NCI-H2107 treated with DMSO at 0.1 percent for 48 hours (cell line): Measurements from ENCODE around the gene WEE2.
"Not testable (repeated sequence)": the region's sequence is repeated elsewhere in the genome, so short reads cannot be mapped to it uniquely, and the experiment has no call there.

ENCODE experiments used
- DNase-seq: peaks from one replicate; lab custom pipeline; 2025; ENCODE audit not compliant: unreplicated experiment; lab: John Stamatoyannopoulos, UW

The WEE2 gene

DNA sequence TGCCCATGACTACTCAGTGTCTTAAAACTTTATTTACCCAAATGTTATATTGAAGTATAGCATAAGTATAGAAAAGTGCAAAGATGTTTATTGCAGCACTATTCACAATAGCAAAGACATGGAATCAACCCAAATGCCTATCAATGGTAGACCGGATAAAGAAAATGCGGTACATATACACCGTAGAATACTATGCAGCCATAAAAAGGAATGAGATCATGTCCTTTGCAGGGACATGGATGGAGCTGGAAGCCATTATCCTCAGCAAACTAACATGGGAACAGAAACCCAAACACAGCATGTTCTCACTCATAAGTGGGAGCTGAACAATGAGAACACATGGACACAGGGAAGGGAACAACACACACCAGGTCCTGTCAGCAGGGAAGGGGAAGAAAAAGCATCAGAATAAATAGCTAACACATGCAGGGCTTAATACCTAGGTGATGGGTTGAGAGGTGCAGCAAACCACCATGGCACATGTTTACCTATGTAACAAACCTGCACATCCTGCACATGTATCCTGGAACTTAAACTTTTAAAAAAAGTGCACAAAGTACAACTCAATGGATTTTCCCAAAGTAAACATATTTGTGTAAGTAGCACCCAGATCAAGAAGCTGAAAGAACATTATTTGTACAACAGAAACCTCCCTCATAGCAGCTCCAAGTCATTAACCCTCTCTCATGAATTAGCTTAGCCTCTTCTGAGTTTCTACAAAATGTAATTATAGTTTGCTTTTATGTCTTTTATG lies 18.9 kb upstream of the WEE2 start:
- not testable (repeated sequence) for DNase-seq

DNA sequence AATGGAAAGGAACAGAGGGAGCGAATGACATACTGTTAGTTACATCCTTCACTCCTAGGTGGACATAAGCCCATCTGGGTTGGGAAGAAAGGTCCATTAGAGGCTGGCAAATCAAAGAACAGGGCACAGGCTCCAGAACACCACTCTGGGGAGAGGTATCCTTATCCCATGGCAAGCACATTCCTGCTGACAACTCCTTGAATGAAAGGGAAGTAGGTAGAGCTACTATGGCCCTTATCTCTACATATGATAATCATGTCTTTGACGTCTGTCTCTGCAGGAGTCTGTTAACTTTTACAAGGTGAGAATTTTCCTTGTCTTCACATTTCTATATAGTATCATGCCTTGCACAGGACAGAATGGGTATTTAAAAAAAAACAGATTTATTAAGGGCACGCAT lies 16.6 kb upstream of the WEE2 start:
- no peak for DNase-seq

DNA sequence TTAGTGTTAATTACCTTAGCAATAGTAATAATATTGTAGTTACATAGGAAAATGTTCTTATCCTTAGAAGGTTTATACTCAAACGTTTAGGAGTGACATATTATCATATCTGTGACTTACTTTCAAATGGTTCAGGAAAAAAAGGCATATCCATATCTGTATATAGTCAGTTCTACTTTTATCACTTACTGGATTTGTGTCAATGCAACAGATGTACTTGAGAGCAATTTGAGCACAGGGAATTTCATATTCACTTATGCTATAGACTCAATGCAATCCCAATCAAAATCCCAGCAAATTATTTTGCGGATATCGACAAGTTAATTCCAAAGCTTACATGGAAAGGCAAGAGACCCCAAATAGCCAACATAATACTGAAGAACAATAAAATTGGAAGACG lies 16.2 kb upstream of the WEE2 start:
- no peak for DNase-seq

DNA sequence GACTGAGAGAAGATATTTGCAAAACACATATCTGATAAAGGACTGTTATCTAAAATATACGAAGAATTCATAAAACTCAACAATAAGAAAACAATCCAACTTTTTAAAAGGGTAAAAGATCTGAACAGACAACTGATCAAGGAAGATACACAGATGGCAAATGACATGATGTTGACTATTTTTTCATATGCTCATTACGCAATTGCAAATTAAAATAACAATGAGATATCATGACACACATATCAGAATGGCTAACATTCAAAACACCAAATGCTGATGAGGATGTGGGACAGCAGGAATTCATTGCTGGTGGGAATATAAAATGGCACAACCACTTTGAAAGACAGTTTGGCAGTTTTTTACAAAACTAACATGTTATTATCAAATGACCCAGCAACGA lies 15.1 kb upstream of the WEE2 start:
- no peak for DNase-seq

DNA sequence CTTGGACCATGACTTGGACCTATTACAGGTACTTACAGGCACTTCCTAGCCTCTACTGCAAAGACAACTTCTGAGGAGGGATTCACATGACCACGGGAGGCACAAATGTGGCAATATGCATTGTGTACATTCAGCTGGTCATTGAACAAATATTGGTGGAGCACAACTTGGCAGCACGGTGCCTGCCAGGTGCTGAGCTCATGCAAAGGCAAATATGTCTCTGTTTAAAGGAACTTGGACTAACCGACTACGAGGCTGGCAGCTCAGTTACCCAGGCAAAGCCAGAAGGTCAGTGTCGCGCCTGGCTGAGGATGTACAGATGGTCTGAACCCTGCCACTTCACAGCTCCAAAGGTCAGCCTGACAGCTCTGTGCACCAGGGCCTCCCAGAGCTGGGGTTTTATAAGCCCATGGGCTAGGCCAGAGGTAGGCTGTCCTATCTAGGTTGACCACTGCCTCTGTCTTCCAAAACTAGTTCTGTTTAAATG lies 12.3 kb upstream of the WEE2 start:
- no peak for DNase-seq

DNA sequence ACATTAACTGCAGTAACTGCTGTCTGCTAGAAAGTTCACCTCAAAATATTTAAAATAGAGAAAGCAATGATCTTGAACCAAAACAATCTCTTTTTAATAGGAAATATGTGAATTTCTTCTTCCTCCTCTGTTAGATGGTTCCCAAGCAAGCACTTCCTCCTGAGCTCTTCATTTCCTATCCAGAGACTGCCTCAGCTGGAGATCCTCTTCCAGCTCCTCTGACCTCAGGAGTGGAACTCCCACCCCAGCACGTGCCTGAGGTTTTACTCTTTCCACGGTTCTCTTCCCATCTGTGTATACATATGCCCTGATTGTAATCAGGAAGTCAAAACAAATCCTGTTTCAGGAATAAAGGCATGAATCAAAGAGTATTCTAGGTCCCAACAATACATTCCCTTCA lies 11.8 kb upstream of the WEE2 start:
- no peak for DNase-seq

DNA sequence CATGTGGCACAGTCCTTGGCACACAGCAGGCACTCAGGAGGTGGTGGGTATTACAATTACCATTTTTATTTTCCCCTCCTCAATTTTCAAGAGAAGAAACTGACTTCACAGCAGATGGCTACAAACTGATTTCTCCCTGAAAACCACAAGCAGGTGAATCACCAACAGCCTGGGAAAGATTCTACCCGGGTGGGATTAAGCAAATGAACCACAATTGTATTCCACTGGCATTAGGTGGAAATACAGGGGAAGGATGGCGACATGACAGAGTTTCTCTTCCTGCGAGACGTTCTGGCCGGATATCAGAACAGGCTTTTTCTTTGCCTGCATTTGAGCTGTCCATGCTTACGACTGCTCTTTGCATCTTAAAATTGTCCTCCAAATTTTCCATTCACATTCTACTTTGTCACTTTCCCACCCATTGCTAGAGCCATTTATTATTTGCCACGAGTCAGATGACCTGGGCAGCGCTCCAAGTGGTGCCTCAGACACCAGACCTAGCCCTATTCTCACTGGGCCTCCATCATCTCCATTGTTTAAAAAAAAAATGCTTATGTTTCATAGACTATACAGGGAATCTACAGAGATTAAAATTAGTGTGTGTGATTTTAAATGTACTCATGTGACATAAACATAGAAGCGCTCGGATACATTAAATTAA lies 10.8 kb upstream of the WEE2 start:
- DNase-seq = peak; percentile 45

DNA sequence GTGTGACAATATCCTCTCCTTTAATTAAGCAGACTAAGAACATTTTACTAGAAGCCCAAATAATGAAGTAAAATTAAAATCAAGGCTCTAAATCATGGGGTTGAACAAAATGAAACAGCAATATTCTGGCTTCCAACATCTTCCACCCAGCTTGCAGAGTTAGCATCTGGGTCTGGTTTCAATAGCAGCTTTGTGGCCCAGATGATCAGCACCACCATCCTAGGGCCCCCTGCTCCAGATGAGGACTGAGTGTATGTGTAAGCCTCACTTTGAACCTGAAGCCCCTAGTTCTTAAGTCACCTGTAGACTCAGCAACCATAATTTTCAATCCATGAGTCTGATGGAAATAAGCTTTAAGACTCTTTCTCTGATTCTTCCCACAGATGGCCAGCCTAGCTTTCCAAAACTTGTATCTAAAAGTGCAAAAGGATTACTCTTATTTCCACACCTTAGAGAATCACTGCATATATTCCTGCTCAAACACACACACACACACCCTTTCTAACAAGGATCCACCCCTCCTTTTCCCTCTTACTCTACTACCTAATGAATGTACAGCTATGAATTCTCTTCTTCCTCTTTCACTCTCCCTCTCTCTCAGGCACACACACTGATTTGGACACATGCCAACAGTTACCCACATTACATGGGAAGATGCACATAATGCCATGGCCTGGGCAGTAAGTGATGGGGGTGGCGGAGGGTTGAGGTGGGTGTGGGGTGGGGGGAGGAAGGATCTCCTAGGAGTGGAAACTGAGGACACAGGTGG lies 9.7 kb upstream of the WEE2 start:
- DNase-seq = no peak

DNA sequence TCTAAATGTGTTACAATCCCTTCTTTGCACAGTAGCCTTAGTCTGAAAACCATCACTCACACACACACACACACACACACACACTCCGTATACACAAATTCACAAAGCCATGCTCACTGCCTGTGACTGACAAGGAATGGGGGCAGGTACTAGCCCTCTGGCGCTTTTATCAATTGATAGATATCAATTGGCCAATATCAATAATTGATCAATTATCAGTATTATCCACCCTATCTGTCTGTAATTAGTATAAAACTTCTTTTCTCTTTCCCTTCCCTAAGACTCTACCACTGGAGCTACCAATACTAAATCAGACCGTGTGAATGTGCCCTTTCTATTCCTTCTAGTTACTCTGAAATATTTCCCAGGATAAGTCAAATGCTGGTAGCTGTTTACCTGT lies 8.3 kb upstream of the WEE2 start:
- DNase-seq = no peak

DNA sequence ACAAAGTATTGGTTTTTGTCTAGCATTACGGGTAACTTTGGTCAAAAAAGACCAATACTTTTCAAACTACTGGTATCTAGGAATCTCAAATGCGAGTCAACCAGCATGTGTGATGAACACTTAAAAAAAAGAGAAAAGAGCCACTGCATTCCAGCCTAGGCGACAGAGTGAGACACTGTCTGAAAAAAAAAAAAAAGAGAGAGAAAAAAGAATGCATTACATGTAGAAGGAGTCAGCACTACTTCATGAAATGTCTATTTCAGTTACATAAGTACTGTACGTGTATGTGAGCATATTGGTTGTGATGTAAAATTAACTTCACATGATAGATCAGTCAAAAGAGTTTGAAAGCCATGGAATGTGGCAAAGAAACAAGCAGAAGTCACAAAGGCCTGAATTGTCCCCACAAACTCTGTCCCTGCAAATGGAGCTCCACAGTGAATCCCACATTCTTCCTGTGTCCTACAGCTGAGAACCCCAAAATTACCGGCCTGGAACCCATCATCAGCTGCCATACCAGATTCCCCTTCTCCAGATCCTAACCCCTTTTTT lies 7.8 kb upstream of the WEE2 start:
- DNase-seq = no peak

DNA sequence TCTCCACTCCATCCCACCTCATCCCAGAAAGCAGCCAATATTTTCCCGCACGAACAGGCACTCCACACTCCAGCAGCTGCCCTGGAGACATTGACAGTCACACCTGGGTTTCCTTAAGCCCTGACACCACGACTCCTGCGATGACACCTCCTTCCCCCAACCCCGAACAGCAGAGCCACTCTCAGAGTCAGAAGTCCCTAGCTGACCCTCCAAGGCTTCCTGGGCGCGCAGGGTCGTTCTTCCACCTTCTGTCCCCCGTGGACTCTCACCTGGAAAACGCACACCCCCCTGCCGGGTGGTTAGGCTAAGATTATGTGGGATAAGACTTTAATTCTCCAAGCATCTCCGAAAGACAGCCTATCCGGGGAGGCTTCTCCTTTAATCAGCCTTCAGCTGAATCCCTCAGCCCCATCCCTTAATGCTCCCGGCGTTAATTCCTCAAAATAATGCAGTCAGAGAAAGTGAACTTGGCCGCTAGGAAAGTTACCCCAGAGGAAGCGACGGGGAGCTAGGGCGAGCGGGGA lies 7.2 kb upstream of the WEE2 start:
- peak; percentile 27 for DNase-seq

DNA sequence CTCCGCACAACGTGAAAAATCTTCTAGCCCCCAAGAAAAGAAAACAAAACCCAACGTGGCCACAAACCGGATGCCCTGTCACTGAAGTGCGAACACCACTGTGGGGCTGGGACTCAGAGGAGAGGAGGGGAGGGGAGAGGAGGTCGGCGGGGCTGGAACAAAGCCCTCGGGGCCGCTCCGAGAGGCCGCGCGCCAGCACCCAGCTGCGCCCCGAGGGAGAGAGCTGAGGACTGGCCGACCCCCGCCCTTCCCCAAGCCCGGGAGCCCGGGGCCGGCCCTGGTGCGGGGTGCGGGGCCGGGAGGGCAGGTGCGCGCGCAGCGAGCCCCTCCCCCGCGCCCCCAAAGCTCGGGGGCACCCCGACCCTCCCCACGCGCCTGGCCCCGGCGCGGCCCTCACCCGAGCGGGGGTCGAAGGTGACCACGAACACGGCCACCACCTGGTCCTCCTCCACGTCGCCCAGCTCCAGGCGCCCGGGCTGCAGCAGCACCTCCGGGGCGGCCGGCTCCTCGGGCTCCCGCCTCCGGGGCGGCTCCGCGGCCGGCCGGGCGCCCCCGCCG lies 6.6 kb upstream of the WEE2 start:
- DNase-seq = peak; percentile 12

DNA sequence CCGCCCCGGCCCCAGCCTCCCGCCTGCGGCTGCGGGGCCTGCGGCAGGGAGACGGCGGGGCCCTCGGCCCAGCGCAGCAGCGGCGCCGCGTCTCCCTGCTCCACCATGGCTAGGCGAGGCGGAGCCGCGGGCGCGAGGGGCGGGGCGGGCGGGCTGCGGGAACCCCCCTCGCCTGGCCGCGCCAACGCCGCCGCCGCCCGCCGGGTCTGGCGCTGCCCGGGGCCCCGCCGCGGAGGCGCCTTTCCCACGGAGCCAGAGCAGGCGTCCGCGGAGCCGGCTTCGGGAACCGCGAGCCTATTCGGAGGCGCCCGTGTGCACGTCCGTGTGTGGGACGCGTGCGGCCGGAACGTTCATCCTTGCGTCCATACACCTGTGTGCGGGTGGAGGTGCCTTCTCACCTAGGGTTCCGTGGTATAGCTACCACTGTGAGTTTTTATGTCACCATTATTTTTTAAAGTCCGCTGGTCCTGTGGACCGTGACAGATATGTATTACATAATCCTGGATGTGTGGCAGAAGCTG lies 6.0 kb upstream of the WEE2 start, which contains the start of gene DENND11:
TSS of gene DENND11 (minus strand) at position 120 of the 521 bp plus-strand sequence. CDS start at position 107, 13 bp downstream.
- peak; percentile 27 for DNase-seq

DNA sequence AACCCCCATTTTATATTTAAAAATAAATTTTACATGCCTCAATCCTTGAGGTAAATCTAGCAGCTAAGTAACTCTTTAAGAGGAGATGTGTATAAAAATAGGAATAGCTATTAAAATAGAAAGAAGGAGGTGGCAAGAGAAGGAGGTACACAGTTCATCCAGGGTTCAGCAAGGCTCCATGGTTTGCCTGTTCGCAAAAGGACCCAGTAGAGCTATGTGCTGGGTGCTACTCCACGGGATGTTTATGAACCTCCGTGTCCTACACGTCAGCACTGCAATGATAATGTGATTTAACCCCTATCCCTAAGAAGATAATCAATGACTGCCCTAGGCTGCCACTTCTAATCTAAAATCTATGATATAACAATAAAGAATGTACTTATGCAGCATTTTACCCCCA lies 5.3 kb upstream of the WEE2 start:
- no peak for DNase-seq

DNA sequence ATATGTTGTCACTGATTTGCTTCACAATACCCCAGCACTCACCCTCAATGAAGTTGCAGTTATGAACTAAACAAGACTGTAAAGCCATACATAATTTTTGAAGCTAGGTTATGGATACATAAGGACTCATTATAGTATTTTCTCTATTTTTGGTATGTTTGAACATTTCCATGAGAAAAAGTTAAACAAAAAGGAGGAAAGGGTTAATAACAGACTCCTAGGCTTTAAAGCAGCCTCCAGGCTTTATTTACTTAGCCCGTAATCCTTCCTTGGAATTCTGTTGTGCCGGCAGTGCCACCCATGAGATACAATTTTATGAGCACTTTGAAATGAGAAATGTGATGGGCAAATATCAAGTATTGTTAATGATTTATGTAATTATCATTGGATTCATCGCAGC lies 4.0 kb upstream of the WEE2 start:
- no peak for DNase-seq

DNA sequence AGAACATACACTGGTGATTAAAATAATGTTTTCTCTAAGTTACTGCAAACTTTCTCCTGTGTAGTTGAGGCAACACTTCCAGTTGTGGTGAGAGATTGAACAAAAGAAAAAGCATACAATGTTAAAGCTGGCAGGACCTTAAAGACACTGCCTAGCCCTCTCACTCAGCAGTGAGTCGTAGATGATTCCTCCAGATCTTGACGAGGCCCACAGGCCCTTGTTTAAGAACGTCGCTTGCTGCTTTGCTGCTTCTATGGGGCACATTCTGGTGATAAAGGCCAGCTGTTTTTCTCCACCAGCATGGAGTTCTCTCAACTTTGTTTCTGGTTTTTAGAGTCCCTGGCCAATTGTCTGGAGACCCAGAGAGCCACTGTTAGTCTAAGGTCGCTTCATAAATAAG lies 3.4 kb upstream of the WEE2 start:
- no peak for DNase-seq

DNA sequence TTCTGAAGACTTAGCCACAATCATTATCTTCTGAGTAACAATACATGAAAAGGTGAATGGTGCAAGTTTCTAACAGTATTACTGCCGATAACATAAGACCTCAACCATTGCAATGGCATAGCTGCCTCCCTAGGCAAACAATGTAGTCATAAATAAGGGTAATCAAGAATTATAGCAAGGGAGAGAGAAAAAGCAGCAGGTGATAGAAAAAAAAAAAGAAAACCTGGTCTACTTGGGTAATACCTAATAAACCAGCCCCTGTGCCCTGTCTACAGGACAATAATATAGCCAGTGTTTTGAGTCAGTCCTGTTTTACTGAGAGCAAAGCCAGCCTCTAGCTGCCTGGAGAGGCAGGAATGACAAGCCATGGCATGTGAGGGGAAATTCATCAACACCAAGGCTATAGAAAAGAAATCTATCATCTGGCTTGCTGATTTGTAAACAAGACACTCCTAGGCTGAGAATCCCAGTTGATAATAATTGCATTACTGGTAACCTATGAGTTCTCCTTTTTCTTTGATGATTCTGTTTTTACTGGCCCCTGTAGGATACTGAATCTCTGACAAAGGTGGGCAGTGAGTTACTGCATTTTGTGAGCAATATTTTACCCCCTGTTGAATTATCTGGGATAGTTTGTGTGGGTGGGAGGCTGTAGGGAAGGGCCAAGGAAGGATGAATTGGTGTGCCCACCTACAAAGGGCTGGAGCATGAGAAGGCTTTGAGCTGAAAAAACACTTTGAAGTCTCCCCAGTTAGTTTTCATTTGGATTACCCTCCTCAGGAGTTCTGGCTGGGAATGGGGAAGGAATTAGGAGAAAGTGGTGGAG lies 1.7 kb upstream of the WEE2 start:
- DNase-seq = no peak

DNA sequence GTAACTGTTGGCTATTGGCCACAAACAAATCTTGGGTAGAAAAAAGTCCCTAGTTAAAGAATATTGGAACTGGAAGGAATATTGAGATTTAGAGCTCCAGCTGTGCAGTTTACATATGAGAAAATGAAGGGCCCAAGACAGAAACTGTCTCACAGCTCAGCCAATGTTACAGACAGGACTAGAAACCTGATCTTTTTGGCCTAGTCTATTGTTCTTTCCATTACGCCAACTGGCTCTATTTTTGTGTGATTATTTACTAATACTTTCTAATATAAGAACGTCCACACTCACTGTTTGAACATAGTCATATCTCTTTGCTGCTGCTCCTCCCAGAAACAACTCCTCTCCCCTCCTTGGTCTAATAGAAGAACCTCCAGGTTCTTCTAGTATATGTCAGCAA lies 1.2 kb downstream of the WEE2 start:
- DNase-seq = no peak

DNA sequence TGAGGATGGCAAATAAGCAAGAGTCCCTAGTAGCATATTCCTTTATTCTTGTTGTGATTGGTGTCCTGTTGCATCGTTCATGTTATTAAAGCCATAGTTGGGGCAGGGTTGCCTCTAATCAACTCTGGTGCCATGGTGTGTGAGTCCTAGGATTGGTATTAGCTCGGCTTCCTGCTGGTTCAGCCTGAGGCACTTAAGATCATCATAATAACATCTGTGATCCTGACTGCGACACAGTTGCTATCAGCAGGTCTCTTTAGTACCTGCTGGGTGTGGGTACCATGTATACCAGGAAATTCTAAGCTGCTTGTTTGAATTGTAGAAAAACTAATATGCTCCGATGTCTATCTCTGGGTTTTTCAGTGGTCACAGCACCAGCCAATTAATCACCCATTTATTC lies 1.6 kb downstream of the WEE2 start:
- no peak for DNase-seq

DNA sequence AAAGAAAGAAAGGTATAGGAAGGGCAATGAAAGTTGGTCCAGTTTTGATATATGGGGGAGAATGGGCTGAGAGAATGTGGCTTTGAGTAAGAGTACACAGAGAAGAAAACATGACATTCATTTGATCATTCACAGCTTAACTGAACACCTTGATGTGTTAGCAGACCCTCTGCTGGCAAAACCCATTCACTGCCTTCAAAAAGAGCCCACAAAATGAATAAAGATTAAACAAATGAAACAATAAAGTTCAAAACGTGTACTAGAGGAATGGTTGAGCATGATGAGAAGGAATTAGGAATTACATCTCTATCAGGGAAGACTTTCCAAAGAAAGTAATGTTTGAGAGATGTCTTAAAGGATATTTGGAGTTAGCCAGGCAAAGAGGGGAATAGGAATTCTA lies 2.1 kb downstream of the WEE2 start:
- no peak for DNase-seq
